GM23338 (cell line): ENCODE measurements around the gene BCCIP. TPM values are rescaled to one million over a fixed set of nuclear protein-coding genes. Genes with fewer than 3 reads are reported as not detected.

Source experiments
- ATAC-seq: fragments of 200-7000 bp; cut with Tn5 transposase; 3 replicates; pipeline ENCODE4 v1.9.1; 2020
- DNase-seq: peaks from one replicate; pipeline ENCODE4 v3.0.0-alpha.2; 2015; ENCODE audit warnings: low spot score
- H2AFZ ChIP-seq: fragments of 200-600 bp; sonication (generic); 2 replicates; pipeline ENCODE4 v1.8.0; 2016; ENCODE audit warnings: antibody characterized with exemption, mild to moderate bottlenecking, moderate library complexity
- H3F3A ChIP-seq: fragments of 200-600 bp; sonication (generic); replicated peaks from 2 replicates; pipeline ENCODE4 v1.8.0; 2017; ENCODE audit warnings: antibody characterized with exemption, mixed run types, low read depth
- H3K27ac ChIP-seq: fragments of 200-600 bp; sonication (generic); 2 replicates; pipeline ENCODE4 v1.6.1; 2016; ENCODE audit warnings: low read depth
- H3K27me3 ChIP-seq: fragments of 200-600 bp; sonication (generic); 2 replicates; pipeline ENCODE4 v1.8.0; 2016; ENCODE audit warnings: mild to moderate bottlenecking, mixed run types, moderate library complexity; ENCODE audit not compliant: insufficient read depth
- H3K36me3 ChIP-seq: fragments of 200-600 bp; sonication (generic); 2 replicates; pipeline ENCODE4 v1.8.0; 2016; ENCODE audit warnings: mild to moderate bottlenecking; ENCODE audit not compliant: insufficient read depth
- H3K4me1 ChIP-seq: fragments of 200-600 bp; sonication (generic); 2 replicates; pipeline ENCODE4 v1.8.0; 2016; ENCODE audit warnings: mild to moderate bottlenecking, moderate library complexity; ENCODE audit not compliant: insufficient read depth
- H3K4me2 ChIP-seq: fragments of 200-600 bp; sonication (generic); 2 replicates; pipeline ENCODE4 v1.7.1; 2017; ENCODE audit warnings: mixed run types
- H3K4me3 ChIP-seq: fragments of 200-600 bp; sonication (generic); 2 replicates; pipeline ENCODE4 v1.6.1; 2016; ENCODE audit warnings: mixed run types
- H3K79me2 ChIP-seq: fragments of 200-600 bp; sonication (generic); replicated peaks from 2 replicates; pipeline ENCODE4 v1.8.0; 2017; ENCODE audit warnings: mild to moderate bottlenecking; ENCODE audit not compliant: insufficient read depth
- H3K9me2 ChIP-seq: fragments of 200-600 bp; sonication (generic); 2 replicates; pipeline ENCODE4 v1.8.0; 2017; ENCODE audit not compliant: insufficient read depth
- H4K20me1 ChIP-seq: fragments of 200-600 bp; sonication (generic); replicated peaks from 2 replicates; pipeline ENCODE4 v1.8.0; 2017; ENCODE audit warnings: mild to moderate bottlenecking; ENCODE audit not compliant: insufficient read depth
- H3K27ac Mint-ChIP-seq: 2 replicates; pipeline ENCODE4 v1.8.0; 2020; ENCODE audit warnings: inconsistent platforms, mild to moderate bottlenecking, moderate library complexity, mixed read lengths
- H3K27me3 Mint-ChIP-seq: 3 replicates; pipeline ENCODE4 v1.8.0; 2022; ENCODE audit warnings: low read depth, mild to moderate bottlenecking, moderate library complexity, mixed read lengths, inconsistent platforms; ENCODE audit not compliant: insufficient read depth, poor library complexity
- H3K36me3 Mint-ChIP-seq: 3 replicates; pipeline ENCODE4 v1.8.0; 2021; ENCODE audit warnings: low read depth, mild to moderate bottlenecking, inconsistent platforms, moderate library complexity, mixed read lengths
- H3K4me1 Mint-ChIP-seq: 3 replicates; pipeline ENCODE4 v1.8.0; 2020; ENCODE audit warnings: mild to moderate bottlenecking, inconsistent platforms, mixed read lengths
- H3K4me3 Mint-ChIP-seq: 3 replicates; pipeline ENCODE4 v1.8.0; 2021; ENCODE audit warnings: moderate library complexity, mild to moderate bottlenecking, inconsistent platforms, mixed read lengths
- H3K9me3 Mint-ChIP-seq: 3 replicates; pipeline ENCODE4 v1.8.0; 2020; ENCODE audit warnings: moderate library complexity, mild to moderate bottlenecking, inconsistent platforms, mixed read lengths
- CREB1 ChIP-seq: fragments of 250-450 bp; sonication (Bioruptor Pico); IDR thresholded peaks from 2 replicates; pipeline ENCODE4 v1.5.0; 2020; ENCODE audit warnings: low read depth, mild to moderate bottlenecking, moderate library complexity
- EZH2 ChIP-seq: fragments of 200-600 bp; sonication (generic); IDR thresholded peaks from one replicate; pipeline ENCODE4 v1.8.0; 2017; ENCODE audit warnings: antibody characterized with exemption, mild to moderate bottlenecking, low read depth; ENCODE audit not compliant: unreplicated experiment
- EZH2phosphoT487 ChIP-seq: fragments of 200-600 bp; sonication (generic); IDR thresholded peaks from one replicate; pipeline ENCODE4 v1.8.1; 2018; ENCODE audit warnings: antibody characterized with exemption; ENCODE audit not compliant: unreplicated experiment
- JUNB ChIP-seq: IDR thresholded peaks from one replicate; pipeline ENCODE4 v1.6.1; 2016; ENCODE audit warnings: antibody characterized with exemption; ENCODE audit not compliant: unreplicated experiment
- NANOG ChIP-seq: IDR thresholded peaks from 2 replicates; pipeline ENCODE4 v1.6.1; 2016; ENCODE audit warnings: antibody characterized with exemption, borderline replicate concordance
- POLR2AphosphoS5 ChIP-seq: IDR thresholded peaks from 2 replicates; pipeline ENCODE4 v1.6.1; 2016; ENCODE audit warnings: antibody characterized with exemption, low read depth
- ZNF114 ChIP-seq: fragments of 250-450 bp; sonication (Bioruptor Pico); IDR thresholded peaks from 2 replicates; pipeline ENCODE4 v1.5.0; 2020; ENCODE audit warnings: mild to moderate bottlenecking, moderate library complexity
- polyA plus RNA-seq: library from polyadenylated mRNA; unstranded; fragments of >200 nt; fragmentation: Nextera tagmentation; extraction: Ambion mirVana; gene quantifications from 2 replicates; pipeline ENCODE4 v1.2.1, GENCODE V29; 2016
- total RNA-seq: library from RNA; depleted of rRNA; stranded (reverse); fragments of >200 nt; shearing (Covaris generic); gene quantifications from 2 replicates; pipeline ENCODE4 v1.2.3, GENCODE V29; 2014
- TF ChIP-seq, protein P1 (sequence below), 2 experiments: fragments of 200-600 bp in 1 of 2; sonication (generic) in 1 of 2; conservative IDR thresholded peaks; 2 replicates each; pipeline versions ENCODE4 v1.5.1 to v1.6.1; 2016 to 2017; ENCODE audit warnings: antibody characterized with exemption in 2 of 2, low read depth in 2 of 2, mild to moderate bottlenecking in 2 of 2, moderate library complexity in 1 of 2
- TF ChIP-seq, protein P2 (sequence below): IDR thresholded peaks from 2 replicates; pipeline ENCODE4 v1.6.1; 2016; ENCODE audit warnings: antibody characterized with exemption
- TF ChIP-seq, protein P3 (sequence below): fragments of 250-450 bp; sonication (Bioruptor Pico); IDR thresholded peaks from 2 replicates; pipeline ENCODE4 v1.5.0; 2020; ENCODE audit warnings: mild to moderate bottlenecking, moderate library complexity
- TF ChIP-seq, protein P4 (sequence below): IDR thresholded peaks from one replicate; pipeline ENCODE4 v1.6.1; 2018; ENCODE audit warnings: antibody characterized with exemption; ENCODE audit not compliant: unreplicated experiment

Gene BCCIP
- total and polyA plus RNA-seq, 2 experiments from 2014 or later: 98.6 to 214 TPM

DNA sequence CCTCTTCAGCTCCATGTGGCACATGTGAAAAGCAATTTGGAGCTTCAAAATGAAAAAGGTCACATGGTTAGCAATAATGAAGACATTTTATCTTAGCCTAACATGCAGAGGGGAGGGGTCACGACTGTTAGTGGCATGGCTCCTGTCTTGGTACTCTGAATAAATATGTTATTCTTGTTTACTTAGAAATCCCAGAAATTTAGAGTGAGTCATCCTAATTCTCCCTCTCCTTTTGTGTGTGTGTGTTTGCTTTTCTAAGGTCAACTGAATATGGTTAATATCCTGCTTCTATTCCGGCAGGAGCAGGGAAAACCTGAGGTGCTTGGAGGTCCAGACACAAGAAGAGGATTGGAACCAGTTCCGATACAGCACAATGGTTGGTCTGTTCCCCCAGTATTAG, 17.6 kb downstream of the BCCIP start:
- Histone ChIP-seq H3K9me2 (no peaks in the 10 kb centered on the region), H3K4me2 (no peak overlapping the region), H3K27me3 (no peaks in the 10 kb centered on the region), H3K27ac (no peak overlapping the region), H3K36me3 (peaks cover 10% of the 10 kb centered on the region; the same call in 1 of the 2 replicates), H3K4me3 (no peak overlapping the region), H3F3A (no peaks in the 10 kb centered on the region), H3K79me2 (no peaks in the 10 kb centered on the region), H2AFZ (no peak overlapping the region), H4K20me1 (no peaks in the 10 kb centered on the region; the same call in 1 of the 2 replicates), H3K4me1 (no peaks in the 10 kb centered on the region)
- Mint-ChIP-seq H3K4me3 (no peak overlapping the region), H3K4me1 (no peaks in the 10 kb centered on the region), H3K27ac (no peak overlapping the region), H3K9me3 (no peaks in the 10 kb centered on the region; the same call in 2 of the 3 replicates), H3K36me3 (peaks cover 35% of the 10 kb centered on the region), H3K27me3 (peaks cover 5% of the 10 kb centered on the region)
- DNase-seq (no peak), ATAC-seq (no peak)
- TF ChIP-seq, protein P1, sequence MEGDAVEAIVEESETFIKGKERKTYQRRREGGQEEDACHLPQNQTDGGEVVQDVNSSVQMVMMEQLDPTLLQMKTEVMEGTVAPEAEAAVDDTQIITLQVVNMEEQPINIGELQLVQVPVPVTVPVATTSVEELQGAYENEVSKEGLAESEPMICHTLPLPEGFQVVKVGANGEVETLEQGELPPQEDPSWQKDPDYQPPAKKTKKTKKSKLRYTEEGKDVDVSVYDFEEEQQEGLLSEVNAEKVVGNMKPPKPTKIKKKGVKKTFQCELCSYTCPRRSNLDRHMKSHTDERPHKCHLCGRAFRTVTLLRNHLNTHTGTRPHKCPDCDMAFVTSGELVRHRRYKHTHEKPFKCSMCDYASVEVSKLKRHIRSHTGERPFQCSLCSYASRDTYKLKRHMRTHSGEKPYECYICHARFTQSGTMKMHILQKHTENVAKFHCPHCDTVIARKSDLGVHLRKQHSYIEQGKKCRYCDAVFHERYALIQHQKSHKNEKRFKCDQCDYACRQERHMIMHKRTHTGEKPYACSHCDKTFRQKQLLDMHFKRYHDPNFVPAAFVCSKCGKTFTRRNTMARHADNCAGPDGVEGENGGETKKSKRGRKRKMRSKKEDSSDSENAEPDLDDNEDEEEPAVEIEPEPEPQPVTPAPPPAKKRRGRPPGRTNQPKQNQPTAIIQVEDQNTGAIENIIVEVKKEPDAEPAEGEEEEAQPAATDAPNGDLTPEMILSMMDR (conservative IDR thresholded peaks at IDR 0.05; ENCODE audit: low read depth in 2 of 2): no peak
- TF ChIP-seq JUNB (no peak), NANOG (no peak), CREB1 (CRISPR knock-in tag) (no peak), POLR2AphosphoS5 (no peak), EZH2phosphoT487 (no peak), EZH2 (no peak), ZNF114 (CRISPR knock-in tag) (no peak)
- TF ChIP-seq, protein P2, sequence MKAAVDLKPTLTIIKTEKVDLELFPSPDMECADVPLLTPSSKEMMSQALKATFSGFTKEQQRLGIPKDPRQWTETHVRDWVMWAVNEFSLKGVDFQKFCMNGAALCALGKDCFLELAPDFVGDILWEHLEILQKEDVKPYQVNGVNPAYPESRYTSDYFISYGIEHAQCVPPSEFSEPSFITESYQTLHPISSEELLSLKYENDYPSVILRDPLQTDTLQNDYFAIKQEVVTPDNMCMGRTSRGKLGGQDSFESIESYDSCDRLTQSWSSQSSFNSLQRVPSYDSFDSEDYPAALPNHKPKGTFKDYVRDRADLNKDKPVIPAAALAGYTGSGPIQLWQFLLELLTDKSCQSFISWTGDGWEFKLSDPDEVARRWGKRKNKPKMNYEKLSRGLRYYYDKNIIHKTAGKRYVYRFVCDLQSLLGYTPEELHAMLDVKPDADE: no peak
- TF ChIP-seq, protein P3, sequence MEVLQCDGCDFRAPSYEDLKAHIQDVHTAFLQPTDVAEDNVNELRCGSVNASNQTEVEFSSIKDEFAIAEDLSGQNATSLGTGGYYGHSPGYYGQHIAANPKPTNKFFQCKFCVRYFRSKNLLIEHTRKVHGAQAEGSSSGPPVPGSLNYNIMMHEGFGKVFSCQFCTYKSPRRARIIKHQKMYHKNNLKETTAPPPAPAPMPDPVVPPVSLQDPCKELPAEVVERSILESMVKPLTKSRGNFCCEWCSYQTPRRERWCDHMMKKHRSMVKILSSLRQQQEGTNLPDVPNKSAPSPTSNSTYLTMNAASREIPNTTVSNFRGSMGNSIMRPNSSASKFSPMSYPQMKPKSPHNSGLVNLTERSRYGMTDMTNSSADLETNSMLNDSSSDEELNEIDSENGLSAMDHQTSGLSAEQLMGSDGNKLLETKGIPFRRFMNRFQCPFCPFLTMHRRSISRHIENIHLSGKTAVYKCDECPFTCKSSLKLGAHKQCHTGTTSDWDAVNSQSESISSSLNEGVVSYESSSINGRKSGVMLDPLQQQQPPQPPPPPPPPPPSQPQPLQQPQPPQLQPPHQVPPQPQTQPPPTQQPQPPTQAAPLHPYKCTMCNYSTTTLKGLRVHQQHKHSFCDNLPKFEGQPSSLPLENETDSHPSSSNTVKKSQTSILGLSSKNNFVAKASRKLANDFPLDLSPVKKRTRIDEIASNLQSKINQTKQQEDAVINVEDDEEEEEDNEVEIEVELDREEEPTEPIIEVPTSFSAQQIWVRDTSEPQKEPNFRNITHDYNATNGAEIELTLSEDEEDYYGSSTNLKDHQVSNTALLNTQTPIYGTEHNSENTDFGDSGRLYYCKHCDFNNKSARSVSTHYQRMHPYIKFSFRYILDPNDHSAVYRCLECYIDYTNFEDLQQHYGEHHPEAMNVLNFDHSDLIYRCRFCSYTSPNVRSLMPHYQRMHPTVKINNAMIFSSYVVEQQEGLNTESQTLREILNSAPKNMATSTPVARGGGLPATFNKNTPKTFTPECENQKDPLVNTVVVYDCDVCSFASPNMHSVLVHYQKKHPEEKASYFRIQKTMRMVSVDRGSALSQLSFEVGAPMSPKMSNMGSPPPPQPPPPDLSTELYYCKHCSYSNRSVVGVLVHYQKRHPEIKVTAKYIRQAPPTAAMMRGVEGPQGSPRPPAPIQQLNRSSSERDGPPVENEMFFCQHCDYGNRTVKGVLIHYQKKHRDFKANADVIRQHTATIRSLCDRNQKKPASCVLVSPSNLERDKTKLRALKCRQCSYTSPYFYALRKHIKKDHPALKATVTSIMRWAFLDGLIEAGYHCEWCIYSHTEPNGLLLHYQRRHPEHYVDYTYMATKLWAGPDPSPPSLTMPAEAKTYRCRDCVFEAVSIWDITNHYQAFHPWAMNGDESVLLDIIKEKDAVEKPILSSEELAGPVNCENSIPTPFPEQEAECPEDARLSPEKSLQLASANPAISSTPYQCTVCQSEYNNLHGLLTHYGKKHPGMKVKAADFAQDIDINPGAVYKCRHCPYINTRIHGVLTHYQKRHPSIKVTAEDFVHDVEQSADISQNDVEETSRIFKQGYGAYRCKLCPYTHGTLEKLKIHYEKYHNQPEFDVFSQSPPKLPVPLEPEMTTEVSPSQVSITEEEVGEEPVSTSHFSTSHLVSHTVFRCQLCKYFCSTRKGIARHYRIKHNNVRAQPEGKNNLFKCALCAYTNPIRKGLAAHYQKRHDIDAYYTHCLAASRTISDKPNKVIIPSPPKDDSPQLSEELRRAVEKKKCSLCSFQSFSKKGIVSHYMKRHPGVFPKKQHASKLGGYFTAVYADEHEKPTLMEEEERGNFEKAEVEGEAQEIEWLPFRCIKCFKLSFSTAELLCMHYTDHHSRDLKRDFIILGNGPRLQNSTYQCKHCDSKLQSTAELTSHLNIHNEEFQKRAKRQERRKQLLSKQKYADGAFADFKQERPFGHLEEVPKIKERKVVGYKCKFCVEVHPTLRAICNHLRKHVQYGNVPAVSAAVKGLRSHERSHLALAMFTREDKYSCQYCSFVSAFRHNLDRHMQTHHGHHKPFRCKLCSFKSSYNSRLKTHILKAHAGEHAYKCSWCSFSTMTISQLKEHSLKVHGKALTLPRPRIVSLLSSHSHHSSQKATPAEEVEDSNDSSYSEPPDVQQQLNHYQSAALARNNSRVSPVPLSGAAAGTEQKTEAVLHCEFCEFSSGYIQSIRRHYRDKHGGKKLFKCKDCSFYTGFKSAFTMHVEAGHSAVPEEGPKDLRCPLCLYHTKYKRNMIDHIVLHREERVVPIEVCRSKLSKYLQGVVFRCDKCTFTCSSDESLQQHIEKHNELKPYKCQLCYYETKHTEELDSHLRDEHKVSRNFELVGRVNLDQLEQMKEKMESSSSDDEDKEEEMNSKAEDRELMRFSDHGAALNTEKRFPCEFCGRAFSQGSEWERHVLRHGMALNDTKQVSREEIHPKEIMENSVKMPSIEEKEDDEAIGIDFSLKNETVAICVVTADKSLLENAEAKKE: no peak
- TF ChIP-seq, protein P4, sequence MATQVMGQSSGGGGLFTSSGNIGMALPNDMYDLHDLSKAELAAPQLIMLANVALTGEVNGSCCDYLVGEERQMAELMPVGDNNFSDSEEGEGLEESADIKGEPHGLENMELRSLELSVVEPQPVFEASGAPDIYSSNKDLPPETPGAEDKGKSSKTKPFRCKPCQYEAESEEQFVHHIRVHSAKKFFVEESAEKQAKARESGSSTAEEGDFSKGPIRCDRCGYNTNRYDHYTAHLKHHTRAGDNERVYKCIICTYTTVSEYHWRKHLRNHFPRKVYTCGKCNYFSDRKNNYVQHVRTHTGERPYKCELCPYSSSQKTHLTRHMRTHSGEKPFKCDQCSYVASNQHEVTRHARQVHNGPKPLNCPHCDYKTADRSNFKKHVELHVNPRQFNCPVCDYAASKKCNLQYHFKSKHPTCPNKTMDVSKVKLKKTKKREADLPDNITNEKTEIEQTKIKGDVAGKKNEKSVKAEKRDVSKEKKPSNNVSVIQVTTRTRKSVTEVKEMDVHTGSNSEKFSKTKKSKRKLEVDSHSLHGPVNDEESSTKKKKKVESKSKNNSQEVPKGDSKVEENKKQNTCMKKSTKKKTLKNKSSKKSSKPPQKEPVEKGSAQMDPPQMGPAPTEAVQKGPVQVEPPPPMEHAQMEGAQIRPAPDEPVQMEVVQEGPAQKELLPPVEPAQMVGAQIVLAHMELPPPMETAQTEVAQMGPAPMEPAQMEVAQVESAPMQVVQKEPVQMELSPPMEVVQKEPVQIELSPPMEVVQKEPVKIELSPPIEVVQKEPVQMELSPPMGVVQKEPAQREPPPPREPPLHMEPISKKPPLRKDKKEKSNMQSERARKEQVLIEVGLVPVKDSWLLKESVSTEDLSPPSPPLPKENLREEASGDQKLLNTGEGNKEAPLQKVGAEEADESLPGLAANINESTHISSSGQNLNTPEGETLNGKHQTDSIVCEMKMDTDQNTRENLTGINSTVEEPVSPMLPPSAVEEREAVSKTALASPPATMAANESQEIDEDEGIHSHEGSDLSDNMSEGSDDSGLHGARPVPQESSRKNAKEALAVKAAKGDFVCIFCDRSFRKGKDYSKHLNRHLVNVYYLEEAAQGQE: no peak
